Vagina (tissue), 2 donors: ENCODE measurements around the gene CDH24.

Experiments
- CTCF ChIP-seq, 3 experiments: fragments of 450-650 bp in 2 of 3; fragments of 200-600 bp in 1 of 3; sonication (generic) in 1 of 3; IDR thresholded peaks; one replicate each; pipeline ENCODE4 v1.5.1; 2017 to 2019; ENCODE audit warnings: antibody characterized with exemption in 3 of 3, mild to moderate bottlenecking in 2 of 3, moderate library complexity in 2 of 3
- POLR2A ChIP-seq, 2 donors: fragments of 450-650 bp; IDR thresholded peaks; one replicate each; pipeline ENCODE4 v1.6.1; 2017; ENCODE audit warnings: antibody characterized with exemption in 2 of 2, mild to moderate bottlenecking in 2 of 2, moderate library complexity in 2 of 2
- POLR2AphosphoS5 ChIP-seq, 2 donors: sonication (generic); formaldehyde crosslinking; IDR thresholded peaks; one replicate each; pipeline ENCODE4 v1.9.0; 2017; ENCODE audit warnings: antibody characterized with exemption in 2 of 2, mild to moderate bottlenecking in 2 of 2, low read depth in 1 of 2; ENCODE audit not compliant: insufficient read depth in 1 of 2

GRCh38 chr14:23021889-23022442 is 35.4 kb downstream of the CDH24 start:
- TF ChIP-seq POLR2A (IDR thresholded peaks at IDR 0.05) (no peak), CTCF (IDR thresholded peaks at IDR 0.05) (no peak), POLR2AphosphoS5 (IDR thresholded peaks at IDR 0.05; ENCODE audit: insufficient read depth in 1 of 2, low read depth in 1 of 2) (no peak)
